KOPT-K1 (cell line): ENCODE data around the gene TMC2.

ENCODE experiments used
- H3K27ac ChIP-seq: fragments of 200-600 bp; sonication (generic); 2 replicates; pipeline ENCODE4 v1.5.1; 2016; ENCODE audit warnings: antibody characterized with exemption, mild to moderate bottlenecking, low read depth, low read length; ENCODE audit not compliant: poor library complexity, severe bottlenecking
- H3K36me3 ChIP-seq: fragments of 200-600 bp; sonication (generic); 2 replicates; pipeline ENCODE4 v1.5.1; 2017; ENCODE audit warnings: antibody characterized with exemption, mild to moderate bottlenecking, low read length, moderate library complexity; ENCODE audit not compliant: insufficient read depth
- H3K9me3 ChIP-seq: fragments of 200-600 bp; sonication (generic); 2 replicates; pipeline ENCODE4 v1.5.1; 2017; ENCODE audit warnings: antibody characterized with exemption, low read length, mild to moderate bottlenecking; ENCODE audit not compliant: insufficient read depth, poor library complexity, severe bottlenecking

TMC2 gene

GRCh38 chr20:2538931-2539720 is 2.8 kb downstream of the TMC2 start:
- Histone ChIP-seq H3K27ac (no peak overlapping the region), H3K36me3 (no peaks in the 10 kb centered on the region), H3K9me3 (no peaks in the 10 kb centered on the region)

- H3K9me3 ChIP-seq: no peaks in the 10 kb centered on the region
- no peaks in the 10 kb centered on the region for H3K36me3 ChIP-seq
- no peak overlapping the region for H3K27ac ChIP-seq
Measured at GRCh38 chr20:2541940-2542339, 5.6 kb downstream of the TMC2 start.

GRCh38 chr20:2542361-2542760 is 6.0 kb downstream of the TMC2 start:
- Histone ChIP-seq H3K9me3 (no peaks in the 10 kb centered on the region), H3K27ac (no peak overlapping the region), H3K36me3 (no peaks in the 10 kb centered on the region)

- Histone ChIP-seq H3K36me3 (no peaks in the 10 kb centered on the region), H3K27ac (no peak overlapping the region), H3K9me3 (no peaks in the 10 kb centered on the region)
Measured at GRCh38 chr20:2544211-2544610, 7.8 kb downstream of the TMC2 start.

GRCh38 chr20:2545594-2545993 is 9.2 kb downstream of the TMC2 start:
- H3K9me3 ChIP-seq: no peaks in the 10 kb centered on the region

GRCh38 chr20:2557873-2558580 is 21.7 kb downstream of the TMC2 start:
- Histone ChIP-seq H3K27ac (no peak overlapping the region), H3K36me3 (no peaks in the 10 kb centered on the region), H3K9me3 (no peaks in the 10 kb centered on the region)

More at GRCh38 chr20:2545594-2545993, 9.2 kb downstream of the TMC2 start:
- H3K27ac ChIP-seq: no peak overlapping the region
- H3K36me3 ChIP-seq: no peaks in the 10 kb centered on the region

DNA sequence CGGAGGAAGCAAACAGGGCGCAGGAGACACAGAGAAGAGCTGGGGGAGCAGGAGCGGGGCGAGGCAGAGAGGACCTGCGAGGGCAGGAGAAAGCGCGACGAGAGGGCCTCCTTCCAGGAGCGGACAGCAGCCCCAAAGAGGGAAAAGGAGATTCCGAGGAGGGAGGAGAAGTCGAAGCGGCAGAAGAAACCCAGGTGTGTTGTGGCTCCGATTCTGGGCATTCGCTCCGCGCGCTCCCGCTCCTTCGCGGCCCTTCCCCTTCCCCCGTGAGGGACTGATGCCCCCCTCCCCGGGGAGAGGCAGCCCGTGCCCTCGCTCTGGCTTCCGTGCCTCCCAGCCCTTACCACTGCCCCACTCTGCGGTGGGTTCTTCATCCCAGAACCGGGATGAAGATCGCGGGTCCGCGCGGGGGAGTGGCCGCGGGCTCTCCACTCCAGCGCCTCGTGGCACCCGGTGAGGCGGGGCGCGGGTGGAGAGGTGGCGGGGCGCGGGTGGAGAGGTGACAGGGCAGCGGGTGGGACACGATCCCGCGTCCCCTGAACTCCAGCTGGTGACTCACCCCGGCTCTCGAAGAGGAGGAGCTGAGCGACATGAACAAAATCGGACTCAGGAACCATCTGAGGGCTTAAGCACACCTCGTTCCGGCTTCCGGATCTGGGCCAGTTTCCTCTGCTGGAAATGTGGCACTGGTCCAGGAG is 22.4 kb downstream of the TMC2 start:
- H3K9me3 ChIP-seq: no peaks in the 10 kb centered on the region
- H3K27ac ChIP-seq: no peak overlapping the region
- H3K36me3 ChIP-seq: no peaks in the 10 kb centered on the region

DNA sequence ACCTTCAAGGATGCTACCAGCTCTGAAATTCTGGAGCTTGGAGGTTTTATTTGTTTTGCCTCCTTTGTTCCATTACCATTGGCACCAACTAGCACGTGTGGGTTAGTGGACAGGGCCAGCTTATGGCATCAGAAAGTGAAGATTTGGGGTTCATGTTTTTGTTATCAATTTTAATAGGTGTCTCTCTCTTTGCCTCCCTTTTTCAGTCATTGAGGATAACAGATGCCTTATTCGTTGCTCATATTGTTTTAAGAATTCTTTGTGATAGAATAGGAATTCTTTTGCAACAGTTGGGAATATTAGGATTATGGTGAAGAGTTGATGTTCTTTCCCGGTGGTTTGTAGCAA is 22.9 kb downstream of the TMC2 start:
- H3K9me3 ChIP-seq: no peaks in the 10 kb centered on the region
- H3K27ac ChIP-seq: no peak overlapping the region
- no peaks in the 10 kb centered on the region for H3K36me3 ChIP-seq

DNA sequence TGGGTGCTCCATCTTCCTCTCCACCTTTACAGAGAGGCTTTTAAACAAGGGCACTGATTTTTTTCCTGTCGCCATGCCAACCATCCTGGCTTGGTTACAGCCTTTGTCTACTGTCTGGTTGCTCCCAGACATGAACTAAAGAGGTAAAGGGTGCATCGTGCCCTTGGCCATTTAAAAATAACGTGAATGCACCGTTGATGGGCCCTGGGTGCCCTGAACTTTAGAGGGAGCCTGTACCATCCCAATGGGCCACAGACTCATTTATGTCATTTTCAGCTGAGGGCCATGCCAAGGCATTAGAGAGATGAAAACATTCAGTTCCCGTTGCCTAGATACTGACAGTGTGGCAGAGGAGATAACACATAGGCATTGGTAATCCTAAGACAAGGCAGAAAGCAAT is 23.3 kb downstream of the TMC2 start:
- Histone ChIP-seq H3K9me3 (no peaks in the 10 kb centered on the region), H3K36me3 (no peaks in the 10 kb centered on the region), H3K27ac (no peak overlapping the region)

DNA sequence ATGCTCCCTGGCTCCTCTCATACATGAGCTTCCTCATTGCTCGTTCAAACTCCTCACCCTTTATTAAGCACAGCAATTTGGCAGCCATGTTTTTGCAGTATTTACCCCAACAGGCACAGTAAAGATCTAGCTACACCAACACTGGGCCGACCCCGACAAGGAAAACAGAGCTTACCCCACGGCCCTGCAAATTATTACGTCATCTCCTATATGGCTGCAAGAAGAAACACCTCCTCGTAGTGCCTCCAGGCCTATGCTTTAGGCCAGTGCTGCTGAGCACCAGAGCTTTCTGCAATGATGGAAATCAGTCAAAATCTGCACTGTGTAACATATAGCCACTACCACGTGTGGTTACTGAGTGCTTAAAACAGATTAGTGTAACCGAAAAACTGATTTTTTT is 26.7 kb downstream of the TMC2 start:
- H3K27ac ChIP-seq: no peak overlapping the region
- H3K36me3 ChIP-seq: no peaks in the 10 kb centered on the region
- no peaks in the 10 kb centered on the region for H3K9me3 ChIP-seq

- H3K27ac ChIP-seq: no peak overlapping the region
Measured at GRCh38 chr20:2564406-2564805, 28.0 kb downstream of the TMC2 start.

GRCh38 chr20:2575682-2576081 is 39.3 kb downstream of the TMC2 start:
- H3K9me3 ChIP-seq: no peaks in the 10 kb centered on the region
- no peaks in the 10 kb centered on the region for H3K36me3 ChIP-seq
- H3K27ac ChIP-seq: no peak overlapping the region

More at GRCh38 chr20:2564406-2564805, 28.0 kb downstream of the TMC2 start:
- no peaks in the 10 kb centered on the region for H3K9me3 ChIP-seq
- no peaks in the 10 kb centered on the region for H3K36me3 ChIP-seq

DNA sequence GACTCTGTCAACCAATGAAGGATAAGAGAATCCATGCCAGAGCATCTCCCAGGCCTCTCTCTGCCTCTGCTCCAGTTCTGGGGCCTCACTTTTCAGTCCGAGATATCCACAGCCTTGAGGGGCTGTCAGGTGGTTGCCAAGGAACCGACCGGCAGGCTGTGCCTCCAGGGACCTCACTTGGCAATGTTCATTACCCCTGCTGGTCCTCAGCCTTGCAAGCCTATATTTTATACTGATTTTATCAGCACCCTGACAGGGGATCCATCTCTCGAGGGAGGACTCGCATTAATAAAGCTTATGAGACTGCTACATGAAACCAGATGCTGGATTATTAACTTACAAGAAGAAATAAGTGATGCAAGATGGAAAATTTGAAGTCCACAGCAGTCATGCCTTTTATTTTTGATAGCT is 39.9 kb downstream of the TMC2 start:
- Histone ChIP-seq H3K36me3 (no peaks in the 10 kb centered on the region), H3K27ac (no peak overlapping the region), H3K9me3 (no peaks in the 10 kb centered on the region)

DNA sequence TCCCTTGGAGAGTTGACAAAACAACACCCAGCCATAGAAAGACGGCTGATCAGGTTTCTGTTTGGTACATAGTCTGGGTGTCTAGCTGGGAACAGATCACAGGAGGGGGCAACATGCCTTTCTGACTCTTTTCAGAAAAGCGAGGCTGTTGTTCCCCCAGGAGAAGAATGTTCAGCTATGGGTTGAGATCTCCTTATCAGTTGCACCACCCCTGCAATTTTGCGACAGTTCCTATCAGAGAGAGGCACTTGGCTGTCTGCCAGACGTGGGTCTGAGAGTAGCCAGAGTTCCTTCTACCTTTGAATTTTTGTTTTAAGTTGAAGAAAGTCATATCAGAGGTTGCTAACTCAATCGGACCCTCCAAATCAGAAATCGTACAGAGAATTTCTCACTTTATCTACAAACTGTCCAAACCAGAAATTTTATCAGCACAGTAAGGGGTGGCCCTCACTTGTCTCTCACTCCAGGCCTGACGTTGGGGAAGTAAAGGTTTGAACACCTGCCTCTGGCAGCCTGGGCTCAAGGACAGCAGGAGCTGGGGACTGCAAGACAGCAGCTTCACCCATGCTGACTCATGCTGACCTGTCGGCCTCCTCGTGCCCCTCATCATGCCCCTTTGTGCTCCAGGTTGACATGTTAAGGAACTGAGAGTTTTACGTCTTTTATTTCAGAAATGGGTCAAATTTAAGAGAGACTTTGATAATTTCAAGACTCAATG is 42.3 kb downstream of the TMC2 start:
- H3K27ac ChIP-seq: no peak overlapping the region
- no peaks in the 10 kb centered on the region for H3K36me3 ChIP-seq
- peaks cover 4% of the 10 kb centered on the region for H3K9me3 ChIP-seq

DNA sequence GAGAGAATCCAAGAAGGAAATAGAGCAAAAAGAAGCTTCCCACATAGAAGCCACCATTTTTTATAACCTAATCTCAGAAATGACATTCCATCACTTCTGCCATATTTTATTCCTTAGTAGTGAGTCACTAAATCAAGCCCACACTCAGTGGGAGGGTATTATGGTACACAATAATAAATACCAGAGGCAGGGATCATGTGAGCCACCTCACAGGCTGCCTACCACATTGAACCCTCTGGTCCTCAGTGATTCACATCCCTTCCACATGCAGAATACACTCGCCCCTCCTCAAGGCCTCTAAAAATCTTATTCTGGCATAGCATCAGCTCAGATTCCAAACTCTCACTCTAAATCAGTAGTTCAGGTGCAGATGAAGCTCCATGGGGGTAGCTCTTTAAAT is 49.4 kb downstream of the TMC2 start:
- Histone ChIP-seq H3K27ac (no peak overlapping the region), H3K36me3 (no peaks in the 10 kb centered on the region), H3K9me3 (peaks cover 4% of the 10 kb centered on the region)
